HS-5 (cell line): ENCODE data around the gene ARVCF.
A peak's percentile ranks its signal among the peaks of the same experiment; 100 is the strongest.

Experiments
- DNase-seq: peaks from one replicate; pipeline ENCODE4 v3.0.0-alpha.2; 2012; ENCODE audit warnings: low read depth

The ARVCF gene, protein sequence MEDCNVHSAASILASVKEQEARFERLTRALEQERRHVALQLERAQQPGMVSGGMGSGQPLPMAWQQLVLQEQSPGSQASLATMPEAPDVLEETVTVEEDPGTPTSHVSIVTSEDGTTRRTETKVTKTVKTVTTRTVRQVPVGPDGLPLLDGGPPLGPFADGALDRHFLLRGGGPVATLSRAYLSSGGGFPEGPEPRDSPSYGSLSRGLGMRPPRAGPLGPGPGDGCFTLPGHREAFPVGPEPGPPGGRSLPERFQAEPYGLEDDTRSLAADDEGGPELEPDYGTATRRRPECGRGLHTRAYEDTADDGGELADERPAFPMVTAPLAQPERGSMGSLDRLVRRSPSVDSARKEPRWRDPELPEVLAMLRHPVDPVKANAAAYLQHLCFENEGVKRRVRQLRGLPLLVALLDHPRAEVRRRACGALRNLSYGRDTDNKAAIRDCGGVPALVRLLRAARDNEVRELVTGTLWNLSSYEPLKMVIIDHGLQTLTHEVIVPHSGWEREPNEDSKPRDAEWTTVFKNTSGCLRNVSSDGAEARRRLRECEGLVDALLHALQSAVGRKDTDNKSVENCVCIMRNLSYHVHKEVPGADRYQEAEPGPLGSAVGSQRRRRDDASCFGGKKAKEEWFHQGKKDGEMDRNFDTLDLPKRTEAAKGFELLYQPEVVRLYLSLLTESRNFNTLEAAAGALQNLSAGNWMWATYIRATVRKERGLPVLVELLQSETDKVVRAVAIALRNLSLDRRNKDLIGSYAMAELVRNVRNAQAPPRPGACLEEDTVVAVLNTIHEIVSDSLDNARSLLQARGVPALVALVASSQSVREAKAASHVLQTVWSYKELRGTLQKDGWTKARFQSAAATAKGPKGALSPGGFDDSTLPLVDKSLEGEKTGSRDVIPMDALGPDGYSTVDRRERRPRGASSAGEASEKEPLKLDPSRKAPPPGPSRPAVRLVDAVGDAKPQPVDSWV

DNA sequence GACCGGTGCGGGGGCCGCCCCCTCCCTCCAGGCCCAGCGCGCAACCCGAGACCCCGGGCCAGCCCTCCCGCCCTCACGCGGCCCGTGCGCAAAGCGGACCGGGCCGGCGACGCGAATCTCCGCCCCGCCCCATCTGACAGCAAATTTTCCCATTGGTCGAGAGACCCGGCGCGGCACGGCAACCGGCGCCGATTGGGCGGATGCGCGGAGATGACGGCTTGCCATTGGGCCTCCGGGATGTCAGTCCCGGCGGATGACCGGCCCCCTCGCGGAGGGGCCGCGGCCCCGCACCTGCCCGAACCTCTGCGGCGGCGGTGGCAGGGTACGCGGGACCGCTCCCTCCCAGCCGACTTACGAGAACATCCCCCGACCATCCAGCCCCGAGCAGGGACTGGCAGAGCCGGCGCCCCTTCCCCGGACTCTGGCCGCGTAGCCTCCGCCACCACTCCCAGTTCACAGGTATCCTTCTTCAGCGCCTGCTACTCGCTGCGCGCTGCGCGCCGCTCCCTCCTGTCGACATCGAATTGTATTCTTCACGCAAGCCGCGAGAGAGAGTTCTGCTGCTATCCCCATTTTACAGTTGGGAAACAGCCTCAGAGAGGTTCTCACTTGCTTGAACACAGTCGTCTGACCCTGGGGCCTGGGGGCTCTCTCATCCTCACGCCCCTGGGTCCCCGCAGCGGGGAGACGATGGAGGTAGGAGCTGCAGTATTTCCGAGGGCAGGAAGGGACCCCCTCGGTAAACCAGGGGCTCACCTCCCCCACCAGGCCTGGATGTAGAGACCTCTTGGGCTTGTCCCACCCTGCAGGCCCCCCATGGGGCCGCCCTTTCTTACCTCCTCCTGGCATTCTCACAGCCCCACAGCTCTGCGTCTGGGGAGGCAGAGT, at the start of gene ARVCF:
ARVCF (minus strand) TSS at position 90 of the 888 bp plus-strand sequence. CDS start 26,029 bp downstream, outside the sequence.
- peak; percentile 60 for DNase-seq

- no peak for DNase-seq
Observed at GRCh38 chr22:20065896-20066616, 49.4 kb upstream of the ARVCF start.

DNA sequence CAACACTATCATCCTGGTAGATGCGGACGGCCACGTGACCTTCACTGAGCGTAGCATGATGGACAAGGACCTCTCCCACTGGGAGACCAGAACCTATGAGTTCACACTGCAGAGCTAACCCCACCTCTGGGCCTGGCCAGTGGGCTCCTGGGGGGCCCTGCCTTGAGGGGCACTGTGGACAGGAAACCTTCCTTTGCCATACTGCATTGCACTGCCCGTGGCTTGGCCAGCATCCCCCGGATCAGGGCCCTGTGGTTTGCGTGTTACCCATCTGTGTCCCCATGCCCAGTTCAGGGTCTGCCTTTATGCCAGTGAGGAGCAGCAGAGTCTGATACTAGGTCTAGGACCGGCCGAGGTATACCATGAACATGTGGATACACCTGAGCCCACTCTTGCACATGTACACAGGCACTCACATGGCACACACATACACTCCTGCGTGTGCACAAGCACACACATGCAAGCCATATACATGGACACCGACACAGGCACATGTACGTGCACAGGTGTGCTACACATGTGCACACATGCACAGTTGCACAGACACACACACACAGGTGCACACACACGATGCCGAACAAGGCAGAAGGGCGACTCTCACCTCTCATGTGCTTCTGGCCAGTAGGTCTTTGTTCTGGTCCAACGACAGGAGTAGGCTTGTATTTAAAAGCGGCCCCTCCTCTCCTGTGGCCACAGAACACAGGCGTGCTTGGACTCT, 48.1 kb upstream of the ARVCF start:
- DNase-seq, result no peak

GRCh38 chr22:20064140-20064480, 47.5 kb upstream of the ARVCF start:
- no peak for DNase-seq

GRCh38 chr22:20063271-20064139, 46.9 kb upstream of the ARVCF start:
- DNase-seq, result no peak

- DNase-seq, result peak; percentile 9
Observed at GRCh38 chr22:20062766-20063083, 46.1 kb upstream of the ARVCF start.

GRCh38 chr22:20062043-20062765, 45.6 kb upstream of the ARVCF start:
- DNase-seq, result no peak

GRCh38 chr22:20061481-20061861, 44.8 kb upstream of the ARVCF start:
- no peak for DNase-seq

- DNase-seq, result no peak
Observed at GRCh38 chr22:20060700-20061480, 44.3 kb upstream of the ARVCF start.

GRCh38 chr22:20058989-20059770, 42.6 kb upstream of the ARVCF start:
- DNase-seq, result no peak

GRCh38 chr22:20057596-20058268, 41.1 kb upstream of the ARVCF start:
- DNase-seq, result no peak

DNA sequence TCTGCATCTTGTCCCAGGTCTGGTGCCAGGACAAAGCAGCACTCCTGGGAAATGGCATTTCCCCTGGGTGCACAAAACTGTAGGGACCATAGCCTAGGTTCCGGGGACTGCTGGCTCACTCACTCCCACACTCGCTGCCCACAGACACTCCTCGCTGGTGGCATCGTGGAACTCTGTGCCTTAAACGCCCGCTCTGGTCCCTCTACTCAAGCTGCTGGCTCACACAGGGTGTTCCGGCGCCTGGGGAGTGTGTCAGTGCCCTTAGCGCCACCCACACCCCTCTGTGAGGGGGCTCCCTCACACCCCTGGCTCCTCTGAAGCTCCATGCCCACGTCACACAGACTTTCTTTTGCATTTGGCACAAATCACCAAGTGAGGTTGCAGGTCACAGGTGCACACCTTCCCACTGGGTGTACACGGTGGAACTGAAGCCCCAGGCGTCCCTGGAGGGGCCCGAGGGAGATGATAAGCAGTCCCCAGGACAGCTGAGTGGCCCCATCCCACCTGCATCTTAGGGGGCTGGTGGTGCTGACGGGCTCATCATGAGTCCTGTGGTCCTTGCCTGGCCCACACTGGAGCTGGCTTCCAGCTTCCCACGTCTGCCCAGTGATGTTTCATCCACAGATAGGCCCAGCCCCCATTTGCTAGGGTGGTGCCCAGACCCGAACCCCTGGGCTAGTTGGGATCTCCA, 40.2 kb upstream of the ARVCF start:
- no peak for DNase-seq

GRCh38 chr22:20056161-20056560, 39.5 kb upstream of the ARVCF start:
- no peak for DNase-seq

DNA sequence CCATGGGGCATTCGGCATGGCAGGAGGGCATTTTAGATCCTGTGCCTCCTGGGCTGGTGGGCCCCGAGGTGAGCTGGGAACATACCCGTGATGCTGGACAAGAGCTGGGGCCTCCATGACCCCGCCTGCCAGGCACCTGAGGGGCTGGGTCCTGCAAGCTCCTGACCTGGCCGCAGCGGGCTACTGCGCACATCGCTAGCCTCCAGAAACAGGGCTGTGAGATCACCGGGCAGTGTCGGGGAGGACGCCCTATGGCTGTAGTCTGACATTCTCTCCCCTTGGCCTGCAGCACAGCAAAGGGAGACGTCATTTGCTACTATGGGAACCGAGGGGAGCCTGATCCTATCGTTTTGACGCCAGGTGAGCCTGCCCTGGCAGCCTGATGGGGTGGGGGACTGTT, 39.0 kb upstream of the ARVCF start:
- no peak for DNase-seq

- DNase-seq, result no peak
Observed at GRCh38 chr22:20055144-20055543, 38.5 kb upstream of the ARVCF start.

- no peak for DNase-seq
Observed at GRCh38 chr22:20054485-20054884, 37.9 kb upstream of the ARVCF start.
